PFSK-1 (cell line): Measurements from ENCODE around the gene TRAPPC11.

Source experiments
- POLR2AphosphoS5 ChIP-seq: IDR thresholded peaks from 2 replicates; pipeline ENCODE4 v1.6.1; 2012; ENCODE audit warnings: low read depth, mild to moderate bottlenecking, control low read depth, low read length, moderate library complexity
- REST ChIP-seq, 2 experiments: IDR thresholded peaks; 2 replicates each; pipeline versions ENCODE4 v1.6.1 to v1.8.0; 2011 to 2012; ENCODE audit warnings: low read depth in 2 of 2, low read length in 2 of 2, control low read depth in 1 of 2, inconsistent platforms in 1 of 2, mild to moderate bottlenecking in 1 of 2, moderate library complexity in 1 of 2; ENCODE audit not compliant: insufficient read depth in 1 of 2
- SIN3A ChIP-seq: IDR thresholded peaks from 2 replicates; pipeline ENCODE4 v1.6.1; 2012; ENCODE audit warnings: mild to moderate bottlenecking, low read length, moderate library complexity, borderline replicate concordance; ENCODE audit not compliant: insufficient read depth
- TAF1 ChIP-seq: IDR thresholded peaks from 2 replicates; pipeline ENCODE4 v1.6.1; 2012; ENCODE audit warnings: low read length, control low read depth, borderline replicate concordance; ENCODE audit not compliant: insufficient read depth

GRCh38 chr4:183618681-183619080 lies 40.4 kb upstream of the TRAPPC11 start:
- no peak for TF ChIP-seq SIN3A
- no peak for TF ChIP-seq POLR2AphosphoS5
- TF ChIP-seq REST (IDR thresholded peaks at IDR 0.05; ENCODE audit: insufficient read depth in 1 of 2, low read depth in 2 of 2, low read length in 2 of 2) = no peak
- TF ChIP-seq TAF1 = no peak
